Muscle of arm (tissue), 12 donors: ENCODE data around the gene LDLRAD3. TPM values are rescaled to one million over a fixed set of nuclear protein-coding genes. Genes with fewer than 3 reads are reported as not detected.
"Not testable (repeated sequence)": the region's sequence is repeated elsewhere in the genome, so short reads cannot be mapped to it uniquely, and the experiment has no call there.

Source experiments
- DNase-seq: peaks from one replicate; pipeline ENCODE4 v3.0.0-alpha.2; 2013
- polyA plus RNA-seq, 12 donors: library from polyadenylated mRNA; unstranded; fragments of 120-200 nt; gene quantifications; one replicate each; pipeline ENCODE4 v1.2.1, GENCODE V29; 2013; ENCODE audit not compliant: insufficient read length in 12 of 12

LDLRAD3 gene
- polyA plus RNA-seq, 12 donors, result 18.9 to 29.9 (median 25.4) TPM; not detected in 1

DNA sequence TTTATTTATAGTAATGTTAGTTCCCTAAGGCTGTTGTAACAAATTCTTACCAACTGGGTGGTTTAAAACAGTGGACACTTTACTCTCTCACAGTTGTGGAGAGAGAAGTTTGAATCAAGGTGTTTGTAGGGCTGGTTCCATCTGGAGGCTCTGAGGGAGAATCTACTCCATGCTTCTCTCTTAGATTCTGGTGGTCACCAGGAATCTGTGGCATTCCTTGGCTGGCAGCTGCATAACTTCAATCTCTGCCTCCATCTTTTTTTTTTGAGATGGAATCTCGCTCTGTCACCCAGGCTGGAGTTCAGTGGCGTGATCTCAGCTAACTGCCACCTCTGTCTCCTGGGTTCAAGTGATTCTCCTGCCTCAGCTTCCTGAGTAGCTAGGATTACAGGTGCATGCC lies 46.3 kb downstream of the LDLRAD3 start:
- no peak for DNase-seq

DNA sequence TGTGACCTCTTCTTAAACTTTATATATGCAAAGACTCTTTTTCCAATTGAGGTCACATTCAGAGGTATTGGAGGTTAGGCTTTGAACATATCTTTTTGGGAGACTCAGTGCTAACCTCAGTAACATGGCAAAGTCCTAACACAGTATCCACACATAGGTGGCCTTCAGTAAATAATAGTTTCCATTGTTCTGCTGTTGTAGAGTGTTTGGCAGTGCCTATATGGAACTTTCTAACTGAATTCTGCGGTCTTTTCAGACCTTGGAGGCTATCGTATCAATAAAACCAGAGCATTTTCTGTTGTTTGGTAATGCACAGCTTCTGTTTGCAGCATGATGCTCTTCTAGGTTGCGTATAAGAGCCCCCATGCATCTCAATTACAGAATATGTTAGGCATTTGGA lies 47.0 kb downstream of the LDLRAD3 start:
- no peak for DNase-seq

DNA sequence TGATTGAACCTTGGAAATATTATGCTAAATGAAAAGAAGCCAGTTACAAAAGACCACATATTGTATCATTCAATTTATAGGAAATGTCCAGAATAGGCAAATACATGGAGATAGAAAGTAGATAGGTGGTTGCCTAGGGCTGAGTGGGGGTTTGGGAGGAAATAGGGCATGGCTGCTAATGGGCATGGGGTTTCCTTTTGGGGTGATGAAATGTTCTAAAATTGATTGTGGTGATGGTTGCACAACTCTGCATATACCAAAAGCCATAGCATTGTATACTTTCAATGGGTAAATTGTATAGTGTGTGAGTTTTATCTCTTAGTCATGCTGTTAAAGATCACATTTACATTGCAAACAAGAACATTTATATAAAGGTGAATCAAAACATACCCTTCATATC lies 48.7 kb downstream of the LDLRAD3 start:
- DNase-seq, result no peak

DNA sequence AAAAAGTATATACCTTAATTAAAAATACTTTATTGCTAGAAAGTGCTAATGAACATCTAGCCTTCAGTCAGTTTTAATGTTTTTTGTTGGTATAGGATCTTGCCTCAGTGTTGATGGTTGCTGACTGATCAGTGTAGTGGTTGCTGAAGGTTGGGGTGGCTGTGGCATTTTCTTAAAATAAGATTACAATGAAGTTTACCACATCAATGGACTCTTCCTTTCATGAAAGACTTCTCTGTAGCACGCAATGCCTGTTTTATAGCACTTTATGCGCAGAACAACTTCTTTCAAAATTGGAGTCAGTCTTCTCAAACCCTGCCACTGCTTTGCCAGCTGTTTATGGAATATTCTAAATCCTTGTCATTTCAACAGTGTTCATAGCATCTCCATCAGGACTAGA lies 50.6 kb downstream of the LDLRAD3 start:
- no peak for DNase-seq

DNA sequence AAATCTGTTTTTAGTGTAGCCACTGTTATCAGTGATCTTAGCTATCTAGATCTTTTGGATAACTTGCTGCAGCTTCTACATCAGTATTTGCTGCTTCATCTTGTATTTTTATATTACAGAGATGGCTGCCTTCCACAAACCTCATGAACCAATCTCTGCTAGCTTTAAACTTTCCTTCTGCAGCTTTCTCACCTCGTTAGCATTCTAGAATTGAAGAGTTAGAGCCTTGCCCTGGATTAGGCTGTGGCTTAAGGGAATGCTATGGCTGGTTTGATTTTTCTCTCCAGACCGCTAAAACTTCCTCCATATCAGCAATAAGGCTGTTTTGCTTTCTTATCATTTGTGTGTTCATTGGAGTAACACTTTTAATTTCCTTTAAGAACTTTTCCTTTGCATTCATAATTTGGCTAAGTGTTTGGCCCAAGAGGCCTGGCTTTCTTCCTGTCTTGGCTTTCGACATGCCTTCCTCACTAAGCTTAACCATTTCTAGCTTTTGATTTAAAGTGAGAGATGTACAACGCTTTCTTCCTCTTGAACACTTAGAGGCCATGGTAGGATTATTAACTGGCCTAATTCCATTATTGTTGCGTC lies 51.9 kb downstream of the LDLRAD3 start:
- DNase-seq, result no peak

DNA sequence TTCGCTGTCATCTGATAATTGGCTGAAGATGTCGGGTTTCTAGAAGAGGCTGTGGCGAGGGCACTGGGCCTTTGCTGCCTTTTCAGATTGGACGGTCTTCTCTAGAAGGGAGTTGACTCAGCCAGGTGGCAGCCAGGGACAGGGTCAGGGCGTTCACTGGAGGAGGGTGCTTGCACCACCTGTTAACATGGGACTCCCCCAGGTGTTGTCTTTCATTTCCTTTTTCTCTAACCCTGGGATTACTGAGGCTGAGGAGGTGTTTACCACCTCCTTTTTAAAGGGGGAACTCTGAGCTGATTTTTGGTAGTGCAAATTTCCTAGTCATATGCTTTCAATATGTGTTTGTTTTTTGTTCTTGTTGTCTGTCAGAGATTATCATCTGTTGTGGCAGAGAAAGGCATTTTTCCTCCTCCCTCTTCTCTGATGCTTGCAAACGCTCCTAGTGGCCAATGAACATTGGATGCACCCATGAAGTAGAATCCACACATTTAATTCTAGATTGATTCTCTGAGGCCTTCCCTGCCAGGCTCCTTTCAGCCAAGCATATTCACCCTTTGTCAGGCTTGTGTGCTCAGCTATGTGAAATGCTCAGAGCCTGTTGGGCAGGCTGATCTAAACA lies 54.1 kb downstream of the LDLRAD3 start:
- no peak for DNase-seq

DNA sequence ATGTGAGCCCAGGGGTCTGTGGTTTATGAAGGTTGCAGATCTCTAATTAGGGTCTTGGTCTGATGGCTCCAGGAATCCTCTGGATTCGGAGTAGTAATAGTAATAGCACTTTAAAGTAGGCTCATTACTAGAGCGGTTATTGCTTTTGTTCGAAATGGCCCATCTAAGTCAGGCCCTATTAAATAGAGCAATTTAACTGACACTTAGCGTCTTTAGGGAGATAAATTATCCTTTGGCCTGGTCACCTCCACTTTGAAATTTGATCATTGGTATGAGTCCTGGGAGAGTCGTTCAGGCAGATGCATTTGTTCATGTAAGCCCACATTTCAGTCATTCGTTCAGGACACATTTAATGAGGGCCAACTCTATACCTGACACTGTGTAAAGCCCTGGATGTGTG lies 54.8 kb downstream of the LDLRAD3 start:
- DNase-seq, result no peak

DNA sequence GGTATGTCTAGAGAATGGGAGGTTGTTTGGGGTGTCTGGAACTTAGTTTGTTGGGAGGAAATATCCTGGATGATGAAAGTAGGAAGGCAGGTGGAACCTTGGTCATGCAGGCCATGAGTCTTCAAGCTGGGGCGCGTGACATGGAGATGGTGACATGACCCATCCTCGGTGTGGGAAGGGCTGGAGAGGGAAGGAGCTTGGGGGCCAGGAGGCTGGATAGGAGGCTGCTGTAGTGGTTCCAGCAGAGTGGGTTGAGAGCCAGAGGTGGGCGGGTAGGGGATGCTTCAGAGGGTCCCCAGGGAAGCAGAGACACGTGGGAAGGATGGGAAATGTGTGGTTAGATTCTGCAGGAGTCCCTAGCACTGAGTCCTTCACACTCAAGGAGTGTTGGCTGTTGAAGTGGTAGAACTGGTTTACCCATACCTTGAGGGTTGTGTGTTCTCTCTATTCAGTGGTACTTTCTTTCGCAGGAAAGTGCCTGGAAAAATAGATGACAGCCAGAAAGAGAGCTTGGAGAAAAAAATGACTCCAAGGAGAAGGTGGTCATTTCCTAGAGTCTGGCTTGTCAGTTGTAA lies 56.8 kb downstream of the LDLRAD3 start:
- DNase-seq, result no peak

DNA sequence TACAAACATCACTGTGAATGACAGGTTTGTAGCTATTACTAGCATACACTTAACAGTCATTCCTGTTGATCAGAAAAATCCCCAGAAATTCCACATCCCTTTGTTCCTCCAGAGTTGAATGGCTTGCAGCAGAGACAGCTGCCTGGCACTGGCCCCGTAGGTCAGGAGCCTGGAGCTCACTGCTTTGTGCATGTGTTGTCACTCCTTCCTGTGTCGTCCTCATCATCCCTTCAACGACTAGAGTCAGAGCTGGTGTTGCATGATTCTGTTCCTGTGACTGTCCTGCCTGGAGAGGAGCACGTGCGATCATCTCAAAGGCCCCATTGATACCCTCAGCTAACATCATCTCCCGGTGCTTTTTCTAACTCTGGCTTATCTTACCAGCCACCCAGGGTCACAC lies 58.3 kb downstream of the LDLRAD3 start:
- DNase-seq, result no peak

DNA sequence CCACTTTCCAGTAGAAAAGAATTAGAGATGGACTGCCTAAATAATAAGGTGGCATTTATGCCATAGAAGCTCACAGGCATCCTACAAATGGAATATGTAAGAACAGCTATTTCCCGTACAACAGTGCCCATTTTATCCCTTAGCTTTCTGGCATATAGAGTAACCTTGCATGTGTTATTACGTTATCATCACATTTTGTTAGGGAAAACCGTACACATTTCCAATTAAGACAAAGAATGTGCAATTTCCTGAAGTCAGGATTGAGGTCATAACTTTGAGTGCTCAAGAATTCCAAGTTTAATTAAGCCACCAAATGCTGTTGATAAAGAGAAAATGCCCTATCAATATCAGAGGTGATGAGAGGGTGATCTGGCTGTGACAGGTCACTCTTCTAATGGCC lies 58.9 kb downstream of the LDLRAD3 start:
- no peak for DNase-seq

DNA sequence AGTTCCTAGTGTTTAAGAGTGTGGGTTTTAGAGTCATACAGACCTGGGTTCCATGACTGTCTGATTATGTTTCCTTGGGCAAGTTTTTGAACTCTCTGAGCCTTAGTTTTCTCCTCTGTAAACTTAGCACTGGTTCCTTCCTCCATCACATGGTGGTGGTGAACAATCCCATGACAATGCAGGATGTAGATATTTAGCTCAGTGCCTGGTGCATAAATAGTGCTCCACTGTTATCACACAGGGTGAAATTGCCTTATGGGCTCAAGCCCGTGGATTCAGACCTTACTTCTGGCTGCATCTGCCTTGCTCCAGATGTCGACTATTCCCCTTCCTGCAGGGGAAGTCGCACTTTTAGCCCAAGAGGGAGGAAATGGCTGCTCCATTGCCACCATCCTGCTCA lies 62.7 kb downstream of the LDLRAD3 start:
- no peak for DNase-seq

DNA sequence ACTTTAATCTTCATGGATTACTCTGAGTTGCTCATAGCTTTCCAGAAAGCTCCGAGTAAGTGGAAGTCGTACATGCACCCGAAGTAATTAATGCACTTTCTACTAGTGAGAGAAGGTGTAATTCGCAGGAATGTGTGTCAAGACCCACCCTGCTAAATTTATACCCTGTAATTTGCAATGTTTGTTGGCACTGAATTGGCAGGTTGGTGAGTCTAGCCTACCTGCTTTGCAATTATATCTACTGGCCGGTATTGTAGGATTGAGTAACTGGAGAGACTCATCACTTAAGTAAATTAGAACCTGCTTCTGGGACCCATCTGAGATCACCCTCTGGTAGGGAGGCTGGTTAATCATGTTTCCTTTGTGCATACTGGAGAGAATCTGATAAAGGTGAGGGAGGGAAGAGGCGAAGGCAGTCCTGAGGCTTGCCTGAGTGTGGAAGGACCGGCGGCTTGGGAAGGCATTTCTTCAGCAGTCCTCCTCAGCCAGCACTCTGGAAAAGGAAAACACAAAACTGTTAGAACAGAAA lies 63.3 kb downstream of the LDLRAD3 start:
- DNase-seq, result no peak

DNA sequence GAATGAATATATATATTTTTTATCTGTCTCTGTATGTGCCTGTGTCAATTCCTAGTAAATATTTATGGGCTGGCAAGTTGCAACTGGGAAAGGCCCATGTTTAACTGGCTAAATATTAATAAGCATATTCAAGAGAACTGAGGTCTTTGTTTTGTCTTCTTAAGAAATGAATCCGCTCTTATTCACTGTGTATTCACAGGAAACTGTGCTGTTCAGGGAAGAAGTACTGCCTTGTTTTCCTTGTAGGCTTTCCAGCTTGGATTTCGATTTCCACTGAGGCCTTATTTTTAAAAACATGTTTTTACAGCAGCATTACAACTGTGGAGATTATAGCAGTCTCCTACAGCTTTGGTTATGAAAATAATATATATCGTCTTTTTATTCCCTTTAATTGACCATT lies 64.7 kb downstream of the LDLRAD3 start:
- DNase-seq, result no peak

DNA sequence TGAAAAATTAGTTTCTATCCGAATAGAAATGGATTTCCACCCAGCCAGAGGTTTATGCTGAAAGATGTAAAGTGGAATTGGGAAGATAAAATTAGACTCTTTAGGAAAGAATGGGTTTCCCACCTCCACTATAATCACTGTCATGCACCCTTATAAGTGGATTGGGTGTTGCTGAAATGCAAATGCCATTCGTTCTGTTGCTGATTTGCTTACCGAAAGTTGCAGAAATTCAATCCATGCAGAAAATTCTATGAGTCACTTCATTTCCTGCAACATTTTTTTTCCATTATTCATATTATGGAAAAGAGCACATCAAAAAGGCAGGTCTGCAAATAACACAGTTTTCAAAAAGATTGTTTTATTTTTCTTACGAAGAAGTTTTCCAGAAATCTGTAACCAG lies 65.6 kb downstream of the LDLRAD3 start:
- DNase-seq, result no peak

DNA sequence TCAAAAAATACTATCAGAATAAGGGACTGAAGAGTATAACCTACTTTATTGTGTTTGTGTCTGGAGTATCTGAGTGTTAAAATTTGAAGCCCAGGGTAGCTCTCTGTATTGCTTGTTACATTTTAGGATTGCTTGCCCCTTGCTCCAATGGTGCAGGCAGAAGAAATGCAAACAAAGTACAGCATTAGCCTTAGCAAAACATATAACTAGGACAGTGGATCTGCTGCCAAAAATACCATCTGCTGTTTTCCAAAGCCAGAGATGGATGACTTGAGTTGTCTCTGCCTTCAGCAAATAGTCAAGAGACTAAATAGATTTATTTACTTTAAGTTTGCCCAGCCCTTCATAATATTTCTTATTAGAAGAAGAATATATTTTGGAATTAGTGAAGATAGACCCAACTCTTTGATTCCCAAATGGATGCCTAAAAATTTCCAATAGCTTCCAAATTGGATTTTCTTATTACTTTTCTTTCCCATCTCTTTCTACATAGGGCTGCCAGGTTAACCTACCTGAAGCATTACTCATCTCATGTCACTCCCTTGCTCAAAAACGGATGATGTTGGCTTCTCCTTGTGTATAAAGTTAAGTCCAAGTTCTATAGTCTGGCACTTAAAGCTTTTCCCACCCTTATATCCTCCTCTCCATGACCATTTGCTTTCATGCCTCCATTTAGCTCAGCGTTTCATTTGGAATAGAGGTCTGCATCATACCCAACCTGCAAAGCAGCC lies 66.3 kb downstream of the LDLRAD3 start:
- peak; percentile 74 for DNase-seq

DNA sequence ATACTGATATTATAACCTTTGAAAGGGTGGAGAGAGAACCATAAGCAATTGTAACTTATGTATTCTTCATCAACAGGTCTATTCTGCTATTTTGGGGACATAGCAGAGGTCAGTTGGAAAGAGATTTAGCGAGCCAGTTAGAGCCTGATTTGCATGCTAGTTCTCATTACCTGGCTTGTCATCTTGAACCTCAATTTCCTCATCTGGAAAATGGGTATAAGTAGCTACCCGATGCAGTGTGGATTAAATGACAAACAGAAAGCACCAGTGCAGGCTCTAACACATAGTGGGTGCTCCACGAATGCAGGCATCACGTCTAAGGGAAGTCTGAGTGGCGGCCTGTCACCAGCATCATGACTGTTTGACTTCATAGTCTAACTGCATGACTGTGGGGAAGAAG lies 67.7 kb downstream of the LDLRAD3 start:
- no peak for DNase-seq

DNA sequence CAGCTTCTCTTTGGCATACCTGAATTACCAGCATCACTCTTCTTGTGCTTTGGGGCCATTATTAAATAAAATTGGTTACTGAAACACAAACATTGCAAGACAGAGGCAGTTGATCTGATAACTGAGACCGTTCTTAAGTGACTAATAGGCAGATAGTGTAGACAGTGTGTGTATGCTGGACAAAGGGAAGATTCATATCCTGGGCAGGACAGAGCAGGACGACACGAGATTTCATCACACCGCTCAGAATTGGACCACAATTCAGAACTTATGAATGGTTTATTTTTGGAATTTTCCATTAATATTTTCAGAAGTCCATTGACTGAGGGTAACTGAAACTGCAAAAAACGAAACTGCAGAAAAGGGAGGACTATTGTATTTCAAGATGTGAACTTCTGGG lies 68.6 kb downstream of the LDLRAD3 start:
- peak; percentile 65 for DNase-seq

DNA sequence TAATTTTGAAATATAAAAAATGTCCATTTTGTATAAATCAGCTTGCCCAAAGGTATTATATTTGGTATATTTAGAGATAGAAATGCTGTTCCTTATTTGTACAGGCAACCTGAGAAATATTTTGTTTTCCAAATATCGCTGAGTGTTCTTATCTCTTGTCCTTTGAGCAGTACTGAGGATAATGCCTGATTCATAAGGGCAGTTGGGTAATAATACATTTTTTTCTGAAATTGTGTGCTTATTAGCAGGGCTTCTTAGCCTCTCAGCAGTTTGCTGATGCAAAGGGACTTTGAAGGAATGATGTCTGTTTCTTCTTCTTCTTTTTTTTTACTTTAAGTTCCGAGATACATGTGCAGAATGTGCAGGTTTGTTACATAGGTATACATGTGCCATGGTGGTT lies 69.1 kb downstream of the LDLRAD3 start:
- no peak for DNase-seq

DNA sequence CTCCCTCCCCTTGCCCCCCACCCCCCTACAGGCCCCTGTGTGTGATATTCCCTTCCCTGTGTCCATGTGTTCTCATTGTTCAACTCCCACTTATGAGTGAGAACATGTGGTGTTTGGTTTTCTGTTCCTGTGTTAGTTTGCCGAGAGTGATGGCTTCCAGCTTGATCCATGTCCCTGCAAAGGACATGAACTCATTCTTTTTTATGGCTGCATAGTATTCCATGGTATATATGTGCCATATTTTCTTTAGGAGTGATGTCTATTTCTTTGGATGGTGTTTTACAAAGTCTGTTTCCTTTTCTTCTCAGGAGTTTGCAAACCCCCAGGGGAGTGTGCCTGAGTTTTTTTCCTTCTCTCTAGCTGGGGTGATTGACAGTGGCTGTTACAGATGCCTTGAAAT lies 69.6 kb downstream of the LDLRAD3 start:
- DNase-seq, result not testable (repeated sequence)

DNA sequence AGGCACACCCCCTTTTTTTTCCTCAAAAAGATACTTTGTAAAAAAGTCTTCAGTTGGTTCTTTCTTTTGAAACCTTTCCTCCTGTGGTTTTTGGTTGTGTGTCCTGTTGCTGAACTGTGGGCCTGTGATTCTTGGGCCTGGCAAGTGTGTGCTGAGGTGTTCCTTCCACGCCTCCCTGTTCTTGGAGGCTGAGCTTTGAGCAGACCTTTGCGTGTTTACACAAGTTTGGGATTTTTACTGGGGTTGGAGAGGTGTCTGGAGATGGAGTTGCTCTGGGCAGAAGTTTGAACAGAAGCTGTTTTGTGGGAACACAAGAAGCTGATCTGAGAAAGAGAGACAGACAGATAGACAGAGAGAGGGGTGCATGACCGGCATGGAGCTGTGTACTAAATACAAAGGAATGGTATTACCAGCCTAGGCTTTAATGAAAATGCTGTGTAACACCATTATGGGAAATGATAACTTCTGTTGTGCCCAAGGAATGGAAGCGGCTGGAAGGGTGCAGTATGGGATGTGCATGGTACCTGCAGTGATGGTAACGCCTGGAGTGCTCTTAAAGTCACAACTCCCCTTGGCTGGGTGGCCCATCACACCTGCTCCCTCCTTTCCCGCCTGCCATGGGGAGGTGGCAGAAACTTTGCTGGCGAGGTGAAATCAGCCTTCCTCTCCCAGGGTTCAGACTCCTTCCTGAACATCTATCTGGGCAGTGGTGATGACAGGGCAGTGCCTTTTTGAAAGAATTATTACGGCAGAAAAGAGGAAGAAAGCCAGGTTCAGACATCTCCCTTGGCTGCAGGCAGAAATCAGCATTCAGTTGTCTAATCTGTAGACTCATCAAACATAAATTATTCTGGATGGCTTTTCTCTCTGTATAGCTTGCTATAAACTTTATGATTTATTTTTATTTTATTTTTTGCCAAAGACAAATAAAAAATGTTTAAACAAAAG lies 70.4 kb downstream of the LDLRAD3 start:
- DNase-seq, result no peak

DNA sequence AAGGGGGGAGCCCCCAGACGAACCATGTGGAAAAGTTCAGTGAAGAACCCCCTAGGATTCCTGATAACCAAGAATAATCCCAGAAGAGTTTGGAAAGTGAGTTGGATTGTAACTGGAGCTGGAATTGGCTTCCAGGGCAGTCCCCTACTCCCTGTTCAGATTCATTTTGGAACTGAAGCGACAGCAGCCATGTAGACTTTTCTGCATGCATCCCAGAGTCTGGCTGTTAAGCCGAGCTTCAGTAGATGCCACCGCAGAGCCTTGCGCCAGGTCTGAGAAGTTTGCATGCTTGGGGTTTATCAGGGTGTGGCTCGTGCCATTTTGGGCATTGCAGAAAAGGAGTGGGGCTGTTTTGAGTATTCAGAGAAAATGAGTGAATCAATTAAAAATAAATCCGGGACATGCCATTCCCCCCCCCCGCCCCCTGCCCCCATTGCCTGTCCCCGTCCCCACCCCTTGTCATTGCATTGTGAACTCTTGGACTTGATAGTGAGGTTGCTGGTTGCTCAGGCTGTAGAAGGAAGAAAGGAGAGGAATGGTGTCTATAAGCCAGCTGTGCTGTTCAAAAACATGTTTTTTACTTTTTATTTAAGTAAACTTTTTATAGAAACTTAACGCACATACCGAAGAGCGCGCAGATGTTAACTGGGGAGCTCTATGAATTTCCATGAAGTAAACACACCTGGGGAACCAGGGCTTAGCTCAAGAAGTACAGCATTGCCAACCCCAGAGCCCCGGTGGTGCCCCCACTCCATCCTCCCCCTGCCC lies 71.2 kb downstream of the LDLRAD3 start:
- peak; percentile 67 for DNase-seq
